ENCODE data around the gene PDSS2. TPM values are rescaled to one million over a fixed set of nuclear protein-coding genes. Genes with fewer than 3 reads are reported as not detected.

Gene PDSS2
- total RNA-seq, 1 experiment from 2014 or later = 17.7 TPM

DNA sequence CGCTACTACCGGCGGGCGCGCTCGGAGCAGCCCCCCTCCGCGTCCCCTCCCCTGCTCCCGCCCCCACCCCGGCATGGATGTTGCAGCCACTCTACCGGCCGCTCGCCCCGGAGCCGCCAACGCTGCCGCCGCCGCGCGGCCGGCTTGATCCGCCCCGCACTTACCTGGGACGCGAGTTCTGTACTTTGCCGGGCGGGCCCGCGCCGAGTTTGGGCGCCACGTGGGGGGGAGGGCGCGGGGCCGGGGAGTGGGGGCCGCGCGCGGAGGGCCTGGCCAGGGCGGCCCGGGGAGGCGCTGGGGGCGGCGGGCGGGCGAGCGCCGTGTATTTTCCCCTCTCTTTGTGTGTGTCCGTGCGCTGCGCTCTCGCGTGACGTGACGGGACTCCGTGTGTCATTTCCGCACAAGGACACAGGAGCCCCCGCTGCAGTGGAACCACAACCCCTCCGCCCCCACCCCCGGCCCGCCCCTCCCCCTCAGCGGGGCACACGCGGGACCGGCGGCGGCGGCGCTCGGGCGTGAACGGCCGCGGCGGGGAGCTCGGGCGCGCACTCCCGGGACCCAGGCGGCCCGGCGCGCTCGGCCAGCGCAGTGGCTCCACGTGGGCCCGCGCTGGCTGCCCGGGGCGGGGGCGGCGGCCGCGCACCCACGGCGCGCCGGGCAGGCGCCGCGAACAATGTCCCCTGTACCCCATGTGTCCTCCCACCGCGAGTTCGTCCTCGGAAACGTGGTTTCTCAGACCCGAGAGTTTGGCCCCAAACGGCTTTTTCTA lies 344.3 kb downstream of the PDSS2 start, which contains the start of gene BEND3:
Gene BEND3 (minus strand): TSS at position 590 of the 769 bp plus-strand sequence. CDS start 16,230 bp downstream, outside the sequence.
- ATAC-seq (peak; percentile 70), DNase-seq (ENCODE audit: low read depth, low spot score) (no peak)
- Histone ChIP-seq H3K27ac (ENCODE audit: low read length) (peak within 1 kb of the TSS; percentile 77), H3K27me3 (ENCODE audit: control insufficient read depth, insufficient read depth, low read length) (no peaks in the 10 kb centered on the region), H3K36me3 (ENCODE audit: control insufficient read depth, insufficient read depth, low read length) (no peaks in the 10 kb centered on the region), H3K4me1 (ENCODE audit: control insufficient read depth, insufficient read depth, low read length) (peaks cover 16% of the 10 kb centered on the region), H3K9me3 (ENCODE audit: control insufficient read depth, insufficient read depth, low read depth, low read length) (no peaks in the 10 kb centered on the region), H3K4me3 (ENCODE audit: low read depth in 2 of 2, low read length in 2 of 2) (peak within 1 kb of the TSS; percentile 77 to 85)
- no TSS peak for BruUV-seq (replicated peaks)
- in situ Hi-C loops (cut with HindIII; ENCODE audit: low pct_unique_long_range_greater_than_20kb, low sequenced_read_pairs) = no loop called here
- ChIA-PET POLR2A (no interaction called here), CTCF (interaction anchor here (0.6 kb wide), 1 partner anchor 125 kb away, joined by 3 read pairs; no protein-coding TSS in a partner anchor)
- intact Hi-C loops (cut with micrococcal nuclease; ENCODE audit: unreplicated experiment) = loop anchor here (5.0 to 10.0 kb wide), 2 partner anchors 38 to 440 kb away; no protein-coding TSS in a partner anchor
- TF ChIP-seq POLR2AphosphoS5 (IDR thresholded peaks at IDR 0.05; ENCODE audit: low read depth, low read length) (no peak), TCF7L2 (IDR thresholded peaks at IDR 0.05; ENCODE audit: low read depth, low read length) (no peak), SIN3A (IDR thresholded peaks at IDR 0.05; ENCODE audit: borderline replicate concordance, insufficient read depth, low read depth, low read length) (0 out of 2 replicates have a peak, but pooled peaks have one; percentile 39)
- TF ChIP-seq, protein P1, sequence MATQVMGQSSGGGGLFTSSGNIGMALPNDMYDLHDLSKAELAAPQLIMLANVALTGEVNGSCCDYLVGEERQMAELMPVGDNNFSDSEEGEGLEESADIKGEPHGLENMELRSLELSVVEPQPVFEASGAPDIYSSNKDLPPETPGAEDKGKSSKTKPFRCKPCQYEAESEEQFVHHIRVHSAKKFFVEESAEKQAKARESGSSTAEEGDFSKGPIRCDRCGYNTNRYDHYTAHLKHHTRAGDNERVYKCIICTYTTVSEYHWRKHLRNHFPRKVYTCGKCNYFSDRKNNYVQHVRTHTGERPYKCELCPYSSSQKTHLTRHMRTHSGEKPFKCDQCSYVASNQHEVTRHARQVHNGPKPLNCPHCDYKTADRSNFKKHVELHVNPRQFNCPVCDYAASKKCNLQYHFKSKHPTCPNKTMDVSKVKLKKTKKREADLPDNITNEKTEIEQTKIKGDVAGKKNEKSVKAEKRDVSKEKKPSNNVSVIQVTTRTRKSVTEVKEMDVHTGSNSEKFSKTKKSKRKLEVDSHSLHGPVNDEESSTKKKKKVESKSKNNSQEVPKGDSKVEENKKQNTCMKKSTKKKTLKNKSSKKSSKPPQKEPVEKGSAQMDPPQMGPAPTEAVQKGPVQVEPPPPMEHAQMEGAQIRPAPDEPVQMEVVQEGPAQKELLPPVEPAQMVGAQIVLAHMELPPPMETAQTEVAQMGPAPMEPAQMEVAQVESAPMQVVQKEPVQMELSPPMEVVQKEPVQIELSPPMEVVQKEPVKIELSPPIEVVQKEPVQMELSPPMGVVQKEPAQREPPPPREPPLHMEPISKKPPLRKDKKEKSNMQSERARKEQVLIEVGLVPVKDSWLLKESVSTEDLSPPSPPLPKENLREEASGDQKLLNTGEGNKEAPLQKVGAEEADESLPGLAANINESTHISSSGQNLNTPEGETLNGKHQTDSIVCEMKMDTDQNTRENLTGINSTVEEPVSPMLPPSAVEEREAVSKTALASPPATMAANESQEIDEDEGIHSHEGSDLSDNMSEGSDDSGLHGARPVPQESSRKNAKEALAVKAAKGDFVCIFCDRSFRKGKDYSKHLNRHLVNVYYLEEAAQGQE (IDR thresholded peaks at IDR 0.05; ENCODE audit: insufficient read depth in 1 of 2, low read depth in 2 of 2, low read length in 1 of 2) = no peak

DNA sequence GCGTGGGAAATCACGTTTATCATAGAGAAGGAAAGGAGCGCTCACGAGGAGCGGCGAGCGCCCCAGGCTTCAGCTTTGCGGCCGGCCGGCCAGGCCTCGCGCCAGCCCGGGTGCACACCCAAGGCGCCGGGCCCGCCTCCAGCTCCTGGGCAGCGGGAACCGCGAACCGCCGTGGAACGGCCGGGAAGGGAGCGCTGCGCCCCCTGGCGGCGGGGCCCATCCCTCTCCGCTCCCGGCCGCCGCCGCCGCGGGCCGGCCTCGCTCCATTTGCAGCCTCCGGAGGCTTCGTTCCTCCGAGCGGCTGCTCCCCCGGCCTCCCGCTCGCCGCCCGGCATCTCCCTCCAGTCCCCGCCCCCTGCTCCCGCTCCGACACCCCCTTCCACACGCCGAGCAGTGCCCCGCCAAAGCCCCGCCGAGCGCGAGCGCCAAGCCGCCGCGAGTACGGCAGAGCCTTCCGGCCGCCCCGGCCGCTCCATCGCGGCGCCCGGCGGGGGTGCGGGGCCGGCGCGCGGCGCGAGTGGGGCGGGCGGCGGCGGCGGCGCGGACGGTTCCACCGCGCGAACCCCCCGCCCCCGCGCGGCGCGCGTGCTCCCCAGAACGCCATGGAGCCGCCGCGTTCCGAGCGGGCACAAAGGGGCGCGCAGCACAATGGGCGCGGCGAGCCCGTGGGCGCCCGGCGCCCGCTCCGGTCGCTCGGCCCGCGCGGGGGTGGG lies 345.0 kb downstream of the PDSS2 start:
- in situ Hi-C loops (cut with HindIII; ENCODE audit: low pct_unique_long_range_greater_than_20kb, low sequenced_read_pairs) = no loop called here
- no peak for DNase-seq (ENCODE audit: low read depth, low spot score)
- H3K4me1 ChIP-seq (ENCODE audit: control insufficient read depth, insufficient read depth, low read length) = peaks cover 16% of the 10 kb centered on the region
- ChIA-PET POLR2A (interaction anchor here (0.6 kb wide), 1 partner anchor 12 kb away, joined by 3 read pairs; no protein-coding TSS in a partner anchor), CTCF (interaction anchor here (0.6 to 1.4 kb wide), 3 partner anchors 15 to 140 kb away, joined by 3 to 8 read pairs (median 6); no protein-coding TSS in a partner anchor)
- peak overlapping the region; percentile 79 for H3K27ac ChIP-seq (ENCODE audit: low read length)
- no peaks in the 10 kb centered on the region for H3K27me3 ChIP-seq (ENCODE audit: control insufficient read depth, insufficient read depth, low read length)
- ATAC-seq = peak; percentile 86
- peak overlapping the region; percentile 59 to 77 for H3K4me3 ChIP-seq (ENCODE audit: low read depth in 2 of 2, low read length in 2 of 2)
- TF ChIP-seq, protein P1 (IDR thresholded peaks at IDR 0.05; ENCODE audit: insufficient read depth in 1 of 2, low read depth in 2 of 2, low read length in 1 of 2) = no peak
- TF ChIP-seq POLR2AphosphoS5 (IDR thresholded peaks at IDR 0.05; ENCODE audit: low read depth, low read length) (no peak; the same call in none of the 2 replicates), TCF7L2 (IDR thresholded peaks at IDR 0.05; ENCODE audit: low read depth, low read length) (peak; percentile 48; the same call in 1 of the 2 replicates), SIN3A (IDR thresholded peaks at IDR 0.05; ENCODE audit: borderline replicate concordance, insufficient read depth, low read depth, low read length) (no peak)
- TF ChIP-seq, protein P2, sequence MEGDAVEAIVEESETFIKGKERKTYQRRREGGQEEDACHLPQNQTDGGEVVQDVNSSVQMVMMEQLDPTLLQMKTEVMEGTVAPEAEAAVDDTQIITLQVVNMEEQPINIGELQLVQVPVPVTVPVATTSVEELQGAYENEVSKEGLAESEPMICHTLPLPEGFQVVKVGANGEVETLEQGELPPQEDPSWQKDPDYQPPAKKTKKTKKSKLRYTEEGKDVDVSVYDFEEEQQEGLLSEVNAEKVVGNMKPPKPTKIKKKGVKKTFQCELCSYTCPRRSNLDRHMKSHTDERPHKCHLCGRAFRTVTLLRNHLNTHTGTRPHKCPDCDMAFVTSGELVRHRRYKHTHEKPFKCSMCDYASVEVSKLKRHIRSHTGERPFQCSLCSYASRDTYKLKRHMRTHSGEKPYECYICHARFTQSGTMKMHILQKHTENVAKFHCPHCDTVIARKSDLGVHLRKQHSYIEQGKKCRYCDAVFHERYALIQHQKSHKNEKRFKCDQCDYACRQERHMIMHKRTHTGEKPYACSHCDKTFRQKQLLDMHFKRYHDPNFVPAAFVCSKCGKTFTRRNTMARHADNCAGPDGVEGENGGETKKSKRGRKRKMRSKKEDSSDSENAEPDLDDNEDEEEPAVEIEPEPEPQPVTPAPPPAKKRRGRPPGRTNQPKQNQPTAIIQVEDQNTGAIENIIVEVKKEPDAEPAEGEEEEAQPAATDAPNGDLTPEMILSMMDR (IDR thresholded peaks at IDR 0.05) = peak; percentile 98
- BruUV-seq (replicated peaks) = no TSS peak
- intact Hi-C loops (cut with micrococcal nuclease; ENCODE audit: unreplicated experiment) = loop anchor here (5.0 to 10.0 kb wide), 2 partner anchors 37 to 440 kb away; no protein-coding TSS in a partner anchor
- H3K9me3 ChIP-seq (ENCODE audit: control insufficient read depth, insufficient read depth, low read depth, low read length) = no peaks in the 10 kb centered on the region
- H3K36me3 ChIP-seq (ENCODE audit: control insufficient read depth, insufficient read depth, low read length) = no peaks in the 10 kb centered on the region

Measured in Panc1 (cell line).